Neural cell (in vitro differentiated cells): Measurements from ENCODE around the gene ITPR2. TPM values are rescaled to one million over a fixed set of nuclear protein-coding genes. Genes with fewer than 3 reads are reported as not detected.

Source experiments
- H2AFZ ChIP-seq: fragments of 200-600, 300-800 bp; sonication (generic), shearing (Covaris generic); 2 replicates; pipeline ENCODE4 v1.6.0; 2014; ENCODE audit warnings: low read depth, mild to moderate bottlenecking, antibody characterized with exemption, low read length, moderate library complexity
- H3F3A ChIP-seq: fragments of 200-600 bp; shearing (Covaris generic); 2 replicates; pipeline ENCODE4 v1.6.1; 2016; ENCODE audit warnings: mild to moderate bottlenecking, moderate library complexity, mixed read lengths, antibody characterized with exemption, low read length; ENCODE audit not compliant: insufficient read depth, poor library complexity, severe bottlenecking
- H3K27ac ChIP-seq: fragments of 200-600, 300-800 bp; sonication (generic), shearing (Covaris generic); 2 replicates; pipeline ENCODE4 v1.5.1; 2014; ENCODE audit warnings: mild to moderate bottlenecking, low read length, moderate library complexity
- H3K27me3 ChIP-seq: fragments of 300-800, 200-600 bp; sonication (generic), shearing (Covaris generic); 2 replicates; pipeline ENCODE4 v1.6.0; 2014; ENCODE audit warnings: mild to moderate bottlenecking, low read depth, low read length, moderate library complexity; ENCODE audit not compliant: insufficient read depth
- H3K36me3 ChIP-seq: fragments of 300-800, 200-600 bp; sonication (generic), shearing (Covaris generic); 2 replicates; pipeline ENCODE4 v1.5.1; 2014; ENCODE audit warnings: mild to moderate bottlenecking, antibody characterized with exemption, low read length, moderate library complexity; ENCODE audit not compliant: insufficient read depth
- H3K4me2 ChIP-seq: fragments of 300-800, 200-600 bp; sonication (generic), shearing (Covaris generic); 2 replicates; pipeline ENCODE4 v1.6.0; 2014; ENCODE audit warnings: mild to moderate bottlenecking, low read length
- H3K4me3 ChIP-seq: fragments of 300-800, 200-600 bp; sonication (generic), shearing (Covaris generic); 2 replicates; pipeline ENCODE4 v1.5.1; 2014; ENCODE audit warnings: mild to moderate bottlenecking, low read length, moderate library complexity
- H3K79me2 ChIP-seq: fragments of 200-600 bp; shearing (Covaris generic); replicated peaks from 2 replicates; pipeline ENCODE4 v1.6.0; 2014; ENCODE audit warnings: mild to moderate bottlenecking, low read length, moderate library complexity; ENCODE audit not compliant: insufficient read depth
- H3K9ac ChIP-seq: fragments of 300-800, 200-600 bp; sonication (generic), shearing (Covaris generic); 2 replicates; pipeline ENCODE4 v1.6.1; 2016; ENCODE audit warnings: mild to moderate bottlenecking, low read length, mixed read lengths
- H3K9me2 ChIP-seq: fragments of 200-600 bp; shearing (Covaris generic); 2 replicates; pipeline ENCODE4 v1.6.1; 2016; ENCODE audit warnings: mild to moderate bottlenecking, low read length, mixed read lengths; ENCODE audit not compliant: insufficient read depth
- H3K9me3 ChIP-seq: fragments of 200-600, 300-800 bp; sonication (generic), shearing (Covaris generic); 2 replicates; pipeline ENCODE4 v1.6.1; 2016; ENCODE audit warnings: mild to moderate bottlenecking, mixed run types, low read length, moderate library complexity, mixed read lengths
- H4K20me1 ChIP-seq: fragments of 200-600 bp; shearing (Covaris generic); 2 replicates; pipeline ENCODE4 v1.6.1; 2016; ENCODE audit warnings: mild to moderate bottlenecking, mixed run types; ENCODE audit not compliant: insufficient read depth
- CTCF ChIP-seq: fragments of 450-650 bp; IDR thresholded peaks from 2 replicates; pipeline ENCODE4 v1.5.1; 2014; ENCODE audit warnings: antibody characterized with exemption, mild to moderate bottlenecking, moderate library complexity; ENCODE audit not compliant: poor library complexity, severe bottlenecking
- EP300 ChIP-seq: fragments of 450-650 bp; conservative IDR thresholded peaks from 2 replicates; pipeline ENCODE4 v1.6.1; 2014; ENCODE audit warnings: antibody characterized with exemption, mild to moderate bottlenecking, moderate library complexity; ENCODE audit not compliant: poor library complexity, severe bottlenecking
- EZH2 ChIP-seq: fragments of 200-600, 300-800 bp; shearing (Covaris generic), sonication (generic); IDR thresholded peaks from 2 replicates; pipeline ENCODE4 v1.6.1; 2014; ENCODE audit warnings: antibody characterized with exemption, low read length, borderline replicate concordance, mild to moderate bottlenecking; ENCODE audit not compliant: insufficient read depth, poor library complexity, severe bottlenecking
- MXI1 ChIP-seq: fragments of 450-650 bp; conservative IDR thresholded peaks from 2 replicates; pipeline ENCODE4 v1.6.1; 2014; ENCODE audit warnings: antibody characterized with exemption, mild to moderate bottlenecking; ENCODE audit not compliant: poor library complexity, severe bottlenecking
- POLR2AphosphoS5 ChIP-seq: IDR thresholded peaks from 2 replicates; pipeline ENCODE4 v1.6.1; 2012
- RAD21 ChIP-seq: fragments of 450-650 bp; conservative IDR thresholded peaks from 2 replicates; pipeline ENCODE4 v1.6.1; 2014; ENCODE audit warnings: antibody characterized with exemption, mild to moderate bottlenecking, moderate library complexity
- REST ChIP-seq: IDR thresholded peaks from 2 replicates; pipeline ENCODE4 v1.6.1; 2012; ENCODE audit warnings: borderline replicate concordance
- SMC3 ChIP-seq: fragments of 450-650 bp; conservative IDR thresholded peaks from 2 replicates; pipeline ENCODE4 v1.6.1; 2014; ENCODE audit warnings: antibody characterized with exemption, mild to moderate bottlenecking, moderate library complexity; ENCODE audit not compliant: poor library complexity
- TAF1 ChIP-seq: IDR thresholded peaks from 2 replicates; pipeline ENCODE4 v1.6.1; 2012; ENCODE audit warnings: low read depth
- polyA plus RNA-seq: library from polyadenylated mRNA; depleted of rRNA; stranded (reverse); fragments of >200 nt; gene quantifications from 2 replicates; pipeline ENCODE4 v1.2.3, GENCODE V29; 2014

Gene ITPR2
- polyA plus RNA-seq, 1 donor from 2014 or later, result 2.0 TPM

- H3F3A ChIP-seq, result no peaks in the 10 kb centered on the region
- H4K20me1 ChIP-seq, result no peaks in the 10 kb centered on the region
- no peaks in the 10 kb centered on the region for H3K36me3 ChIP-seq
- no peak overlapping the region for H2AFZ ChIP-seq
- no peak overlapping the region for H3K9ac ChIP-seq
- H3K4me2 ChIP-seq, result no peak overlapping the region
- TF ChIP-seq REST (no peak), MXI1 (no peak), CTCF (no peak), POLR2AphosphoS5 (no peak), RAD21 (no peak), SMC3 (no peak), EZH2 (no peak)
- H3K4me3 ChIP-seq, result no peak overlapping the region
- no peaks in the 10 kb centered on the region for H3K9me3 ChIP-seq
- no peaks in the 10 kb centered on the region for H3K79me2 ChIP-seq
- no peak overlapping the region for H3K27ac ChIP-seq
- H3K9me2 ChIP-seq, result no peaks in the 10 kb centered on the region
- no peaks in the 10 kb centered on the region for H3K27me3 ChIP-seq
These were observed 37.8 kb upstream of the ITPR2 start for GRCh38 chr12:26870491-26871419.

GRCh38 chr12:26869908-26870459, 37.0 kb upstream of the ITPR2 start:
- H3K4me3 ChIP-seq, result no peak overlapping the region
- no peak overlapping the region for H2AFZ ChIP-seq

More at GRCh38 chr12:26869908-26870459, 37.0 kb upstream of the ITPR2 start:
- Histone ChIP-seq H3K9ac (no peak overlapping the region), H3K9me3 (no peaks in the 10 kb centered on the region), H3K36me3 (no peaks in the 10 kb centered on the region), H4K20me1 (no peaks in the 10 kb centered on the region), H3K79me2 (no peaks in the 10 kb centered on the region), H3F3A (no peaks in the 10 kb centered on the region), H3K4me2 (no peak overlapping the region), H3K9me2 (no peaks in the 10 kb centered on the region), H3K27me3 (no peaks in the 10 kb centered on the region), H3K27ac (no peak overlapping the region)
- TF ChIP-seq SMC3, result no peak
- TF ChIP-seq RAD21, result no peak
- TF ChIP-seq POLR2AphosphoS5, result no peak
- no peak for TF ChIP-seq CTCF
- TF ChIP-seq EP300, result no peak
- no peak for TF ChIP-seq EZH2
- no peak for TF ChIP-seq TAF1
